GM19351 (cell line): ENCODE measurements around the gene CDH13.

Experiments used
- ATAC-seq: cut with Tn5 transposase; IDR thresholded peaks from one replicate; pipeline ENCODE4 v1.9.1; 2021; ENCODE audit warnings: mild to moderate bottlenecking, moderate library complexity; ENCODE audit not compliant: unreplicated experiment

The CDH13 gene

DNA sequence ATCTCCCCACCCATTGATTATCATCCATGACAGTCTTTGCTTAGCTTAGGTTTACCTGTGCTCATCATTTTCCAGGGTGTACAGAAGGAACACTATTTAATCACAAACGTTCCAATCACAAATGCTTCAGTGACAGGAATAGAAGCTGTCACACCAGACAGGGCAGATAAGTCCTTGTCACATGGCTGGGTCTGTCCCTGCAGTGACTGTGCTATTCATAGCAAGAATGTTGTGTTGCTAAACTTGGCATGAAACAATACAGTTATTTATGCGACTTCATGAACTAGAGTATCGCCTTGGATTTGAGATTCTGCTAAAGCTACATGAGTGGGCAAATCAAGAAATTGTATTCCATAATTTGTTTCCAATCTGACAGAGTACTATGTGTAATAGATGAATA lies 108.4 kb downstream of the CDH13 start:
- peak; percentile 66 for ATAC-seq

DNA sequence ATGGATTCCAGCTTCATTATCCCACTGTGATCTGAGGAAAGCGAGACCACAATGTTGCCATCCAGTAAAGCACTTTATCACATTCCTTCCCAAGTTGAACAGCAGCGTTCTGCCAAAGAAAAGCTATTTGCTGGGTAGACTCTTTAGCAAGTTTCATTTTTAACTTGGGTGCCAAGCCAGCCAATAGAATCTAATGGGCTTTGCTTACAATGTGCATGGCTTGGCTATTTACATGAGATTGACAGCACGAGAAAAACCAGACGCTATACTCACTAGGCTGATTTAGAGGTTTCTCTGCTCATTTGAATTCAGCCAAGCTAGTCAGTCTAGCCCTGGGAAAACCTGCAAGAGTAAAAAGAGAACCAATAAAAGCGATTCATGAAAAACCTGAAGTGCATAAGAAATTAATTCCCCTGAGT lies 108.9 kb downstream of the CDH13 start:
- peak; percentile 72 for ATAC-seq

DNA sequence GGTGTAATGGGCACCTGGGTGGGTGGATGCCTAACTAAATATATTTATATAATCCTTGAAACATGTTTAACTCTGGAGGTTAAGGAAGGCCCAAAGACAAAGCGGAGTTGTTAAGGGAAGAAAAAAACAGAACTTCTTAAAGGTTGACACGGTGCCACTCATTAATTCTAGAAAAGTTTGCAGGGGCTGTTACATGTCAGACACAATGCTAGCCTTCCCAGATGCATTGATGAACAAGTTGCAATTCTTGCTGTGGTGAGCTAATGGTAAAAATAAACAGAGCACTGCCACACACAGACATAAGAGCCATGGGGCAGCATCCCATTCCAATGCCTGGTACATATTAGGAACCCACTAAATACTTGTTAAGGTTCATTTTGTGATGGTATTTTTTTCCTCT lies 109.5 kb downstream of the CDH13 start:
- no peak for ATAC-seq

DNA sequence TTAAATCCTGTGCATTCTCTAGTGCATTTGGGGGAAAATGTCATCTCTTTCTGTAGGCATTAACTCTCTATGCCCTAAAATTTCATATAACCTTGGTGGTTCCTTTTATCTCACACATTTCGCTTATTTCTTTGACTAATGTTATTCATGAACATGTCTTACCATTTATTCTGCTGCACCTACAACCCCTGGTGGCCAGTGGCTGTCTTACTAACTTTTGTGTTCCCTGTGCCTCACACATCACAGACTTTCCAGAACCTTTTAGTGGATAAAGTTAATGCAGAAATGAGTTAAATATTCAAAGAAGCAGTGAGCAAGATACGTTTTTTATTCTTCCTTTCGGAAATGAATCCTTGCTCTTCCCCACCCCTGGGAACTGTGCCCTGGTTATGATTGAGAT lies 111.9 kb downstream of the CDH13 start:
- ATAC-seq, result peak; percentile 32

DNA sequence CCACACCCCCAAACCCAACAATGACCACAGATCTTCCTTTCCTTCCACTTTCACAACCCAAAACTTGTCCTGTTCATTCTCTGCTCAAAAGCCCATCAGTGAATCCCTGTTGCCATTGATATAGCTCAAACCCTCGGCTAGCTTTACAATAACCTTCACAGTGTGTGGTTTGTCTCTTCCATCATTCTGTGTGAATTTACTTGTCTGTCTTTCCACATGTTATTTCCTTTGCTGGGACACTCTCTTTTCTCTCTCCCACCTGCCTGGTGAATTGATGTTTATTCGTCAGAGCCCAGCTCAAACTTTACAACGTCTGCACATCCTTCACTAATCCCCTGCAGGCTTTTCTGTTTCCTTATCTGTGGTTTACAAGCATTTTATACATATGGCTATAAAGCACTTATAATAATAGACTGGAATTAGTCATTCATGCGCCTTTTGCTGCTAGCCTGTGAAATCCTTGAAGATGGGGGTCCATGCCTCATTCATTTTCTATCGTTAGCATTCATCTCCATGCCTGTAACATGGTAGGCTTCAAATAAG lies 114.4 kb downstream of the CDH13 start:
- ATAC-seq, result no peak

DNA sequence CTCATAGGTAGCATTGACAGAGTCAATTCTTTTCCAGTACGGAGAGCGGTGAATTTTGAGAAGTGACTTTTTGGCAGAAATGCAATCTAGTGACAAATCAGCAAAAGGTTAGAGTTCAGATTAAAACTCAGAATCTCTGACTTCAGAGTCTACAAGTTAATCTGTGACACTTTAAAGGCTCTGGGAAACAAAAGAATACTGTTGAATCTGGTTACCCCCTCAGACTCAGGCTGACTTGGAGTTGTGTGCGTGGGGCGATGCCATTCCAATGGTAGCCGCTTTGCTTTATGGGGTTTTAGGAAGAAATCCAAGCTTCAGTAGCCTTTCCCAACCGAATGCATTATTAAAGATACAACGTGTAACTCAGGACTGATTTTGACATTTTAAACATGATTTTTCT lies 118.2 kb downstream of the CDH13 start:
- ATAC-seq, result no peak

DNA sequence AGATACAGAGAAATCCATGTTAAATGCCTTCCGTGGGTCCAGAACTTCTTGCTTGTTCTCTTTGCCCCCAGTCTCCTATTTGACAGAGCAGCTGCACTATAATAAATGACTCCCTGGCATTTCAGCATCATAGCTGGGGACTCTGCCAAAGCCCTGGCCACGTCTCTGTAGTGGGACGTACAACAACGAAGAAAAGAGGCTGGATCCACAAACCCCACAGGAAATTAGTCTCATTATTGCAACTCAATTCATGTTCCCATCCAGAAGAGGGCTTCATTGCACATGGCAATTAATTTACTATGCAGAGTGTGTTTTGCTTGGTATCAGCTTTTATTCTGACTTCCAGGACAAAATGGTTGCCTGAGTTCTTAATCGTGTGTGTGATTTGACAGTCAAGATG lies 121.3 kb downstream of the CDH13 start:
- ATAC-seq, result no peak

DNA sequence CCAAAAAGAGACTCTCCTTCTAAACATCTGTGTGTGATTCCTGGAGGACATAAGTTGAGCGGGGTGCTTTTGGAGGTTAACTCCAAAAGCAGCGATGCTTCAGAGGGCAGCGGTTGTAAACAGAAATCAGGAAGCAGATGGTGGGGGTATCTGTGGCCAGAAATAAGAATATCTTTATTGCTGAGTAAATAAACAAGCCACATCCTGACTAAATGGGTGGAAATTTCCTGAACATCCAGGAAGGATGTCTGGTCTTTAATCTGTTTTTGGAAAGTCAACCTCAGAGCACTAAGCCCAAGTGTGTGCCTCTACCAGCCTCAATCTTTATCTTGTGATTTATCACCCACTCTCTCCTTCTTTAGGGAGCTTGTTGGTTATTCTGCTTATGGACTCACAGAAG lies 123.3 kb downstream of the CDH13 start:
- no peak for ATAC-seq

DNA sequence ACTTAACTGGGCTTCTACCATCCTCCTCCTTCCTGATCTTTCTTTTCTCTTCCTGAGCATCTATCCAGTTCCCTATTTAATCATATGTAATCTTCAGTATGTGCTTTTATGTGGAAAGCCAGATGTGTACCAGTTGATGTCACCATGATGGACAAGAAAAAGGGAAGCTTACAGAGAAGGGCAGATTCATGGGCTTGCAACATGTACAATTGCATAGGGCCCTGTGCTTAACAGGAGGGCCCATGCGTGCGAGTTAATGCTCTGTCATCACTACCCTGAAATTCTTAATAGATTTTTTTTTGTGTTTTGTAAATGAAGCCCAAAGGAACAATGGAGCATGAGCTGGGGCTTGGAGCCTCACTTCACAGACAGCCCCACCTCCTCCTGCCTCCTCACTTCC lies 124.3 kb downstream of the CDH13 start:
- no peak for ATAC-seq

DNA sequence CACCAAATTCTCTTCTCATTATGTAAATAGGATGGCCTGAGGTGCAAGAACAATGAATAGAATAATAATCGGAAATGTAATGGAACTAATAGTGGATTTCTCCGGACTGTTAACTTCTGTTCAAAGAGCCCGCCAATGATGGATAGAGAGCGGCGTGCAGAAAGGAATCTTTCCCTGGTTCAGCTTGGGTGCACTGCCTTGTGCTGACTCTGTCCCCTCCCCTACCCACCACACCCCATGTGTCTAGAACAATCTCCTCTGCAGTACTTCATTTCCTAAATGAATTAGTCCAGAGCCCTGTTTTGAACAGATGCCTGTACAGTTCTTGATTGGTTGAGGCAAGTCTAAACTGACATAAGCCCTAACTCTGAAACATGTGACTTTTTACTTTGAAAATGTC lies 125.4 kb downstream of the CDH13 start:
- ATAC-seq, result no peak

DNA sequence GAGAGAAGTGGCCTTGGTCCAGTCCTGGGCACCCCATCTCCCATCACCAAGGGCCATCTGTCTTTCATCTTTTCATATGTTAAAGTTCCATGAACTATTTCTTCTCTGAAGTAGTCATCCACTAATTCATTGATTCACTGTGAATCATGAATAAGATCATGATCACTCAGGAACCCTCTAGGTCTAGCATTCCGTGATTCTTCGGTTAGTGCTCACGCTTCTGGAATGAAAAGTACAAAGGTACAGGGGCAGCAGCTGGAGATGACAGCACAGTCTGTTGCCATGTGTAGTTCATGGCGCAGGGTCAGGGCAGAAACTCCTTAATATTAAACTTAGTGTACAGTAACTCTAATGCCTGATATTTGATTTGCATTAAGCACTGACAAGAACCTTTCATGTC lies 127.1 kb downstream of the CDH13 start:
- no peak for ATAC-seq

DNA sequence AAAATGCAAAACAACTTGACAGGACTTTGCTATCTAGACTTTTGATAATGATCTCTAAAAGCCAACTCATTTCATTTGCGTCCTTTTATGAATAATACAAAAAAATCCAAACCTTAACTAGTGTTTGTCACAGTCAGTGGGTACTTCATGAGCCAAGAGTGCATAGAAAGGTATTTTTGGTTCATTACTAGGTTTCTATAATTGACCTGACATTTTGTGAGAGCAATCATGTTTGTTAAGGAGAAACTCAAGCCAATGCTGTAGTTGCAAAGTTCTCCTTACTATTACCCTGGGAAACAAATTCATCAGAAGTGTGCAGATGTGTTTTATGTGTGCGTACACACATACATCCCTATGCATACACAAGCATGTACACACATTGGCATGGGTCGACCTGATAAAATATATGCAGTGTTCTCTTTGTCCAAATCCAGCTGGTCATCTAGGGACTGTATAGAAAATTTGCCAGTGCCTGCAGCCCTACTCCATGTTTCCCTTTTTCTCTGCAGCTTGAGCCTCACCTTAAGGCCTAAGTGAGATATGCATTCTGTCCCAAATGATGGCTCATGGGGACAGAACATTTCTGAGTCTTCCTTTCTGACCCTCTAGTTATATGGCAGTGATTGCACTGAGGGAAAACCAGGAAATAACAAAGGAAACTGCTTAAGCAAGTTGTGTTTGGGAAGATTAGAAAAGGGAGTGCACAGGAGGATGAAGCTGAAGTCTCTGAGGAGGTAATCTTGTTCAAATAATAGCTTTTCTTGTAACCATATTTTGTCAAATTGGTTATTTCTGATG lies 128.1 kb downstream of the CDH13 start:
- no peak for ATAC-seq

DNA sequence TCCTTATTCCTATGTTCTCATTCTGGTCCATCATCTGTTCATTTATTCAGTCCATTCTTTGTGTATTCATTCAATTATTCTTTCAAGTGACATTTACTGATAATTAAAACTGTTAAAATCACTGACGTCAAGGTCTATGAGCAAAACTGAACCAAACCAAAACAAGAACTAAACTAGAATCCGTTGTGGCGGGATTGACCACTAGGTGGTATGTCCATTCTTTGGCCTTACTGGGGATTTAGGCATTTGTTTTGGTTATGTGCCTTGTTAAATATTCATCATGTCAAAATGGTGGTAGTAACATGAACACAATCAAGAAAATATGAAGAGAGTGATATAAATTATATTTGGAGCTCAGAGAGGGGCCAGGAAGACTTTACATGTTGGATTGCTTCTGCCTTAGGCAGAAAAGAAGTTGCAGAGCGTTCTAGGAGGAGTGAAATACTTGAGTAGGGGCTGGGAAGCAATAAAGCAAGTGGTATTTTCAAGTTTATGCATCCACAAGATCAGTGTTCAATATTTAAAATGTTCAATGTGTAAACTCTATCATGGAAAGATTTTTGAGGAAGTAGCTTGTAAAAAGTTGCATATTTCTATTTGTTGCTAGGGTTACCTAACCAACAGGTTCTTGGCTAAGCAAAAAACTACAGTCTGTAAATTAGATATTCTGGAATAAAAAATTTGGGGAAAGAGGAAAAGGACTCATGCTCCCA lies 129.0 kb downstream of the CDH13 start:
- ATAC-seq, result no peak

DNA sequence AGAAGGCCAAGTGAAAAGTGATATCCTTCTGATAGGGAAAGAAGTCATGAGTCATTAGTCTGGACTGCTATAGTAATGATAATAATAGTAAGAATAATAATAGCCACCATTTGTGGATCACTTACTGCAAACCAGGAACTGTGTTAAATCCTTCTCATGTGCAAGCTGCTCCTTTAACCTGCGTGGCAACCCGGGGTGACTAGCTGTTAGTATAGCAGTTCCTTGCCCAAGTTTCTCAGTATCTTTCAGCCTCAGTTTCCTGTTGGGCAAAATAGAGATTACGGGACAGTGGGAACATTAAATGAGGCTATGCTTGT lies 129.5 kb downstream of the CDH13 start:
- ATAC-seq, result no peak

DNA sequence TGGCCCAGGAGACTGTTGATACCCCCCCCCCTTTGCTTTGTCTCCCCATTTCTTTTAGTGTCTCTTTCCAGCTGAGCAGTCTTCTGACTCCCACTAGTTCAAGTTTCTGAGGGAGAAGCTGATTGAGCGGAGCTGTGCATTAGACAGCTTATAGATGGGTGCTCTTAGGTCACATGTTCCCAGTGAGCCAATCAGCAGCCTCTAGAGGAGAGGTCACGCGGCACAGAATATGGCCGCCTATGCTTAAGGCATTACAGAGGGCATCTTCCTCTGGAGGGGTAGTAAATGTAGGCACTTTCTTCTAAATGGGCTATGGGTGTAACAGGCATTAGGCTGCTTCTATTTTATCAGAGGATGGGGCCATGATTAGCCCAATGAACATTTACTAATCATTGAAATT lies 131.6 kb downstream of the CDH13 start:
- no peak for ATAC-seq

DNA sequence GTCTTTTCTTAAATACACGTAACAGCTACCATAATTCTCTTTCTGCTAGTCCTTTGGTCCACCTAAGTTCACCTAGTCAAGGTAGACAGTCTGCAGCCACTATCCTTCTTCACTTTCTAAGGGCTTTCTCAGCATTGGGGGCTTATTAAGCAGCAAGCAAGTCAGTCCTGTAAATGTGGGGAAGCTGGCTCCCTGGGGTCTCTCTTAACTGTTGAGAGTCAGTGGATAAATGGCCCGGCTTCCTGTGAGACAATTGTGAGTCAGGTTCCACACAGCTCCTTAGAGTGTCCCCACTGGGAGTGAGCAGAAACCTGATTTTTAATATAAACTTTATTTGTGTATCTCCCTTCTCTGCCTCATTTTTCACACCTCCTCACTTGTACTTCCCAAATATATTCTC lies 132.1 kb downstream of the CDH13 start:
- ATAC-seq, result no peak

DNA sequence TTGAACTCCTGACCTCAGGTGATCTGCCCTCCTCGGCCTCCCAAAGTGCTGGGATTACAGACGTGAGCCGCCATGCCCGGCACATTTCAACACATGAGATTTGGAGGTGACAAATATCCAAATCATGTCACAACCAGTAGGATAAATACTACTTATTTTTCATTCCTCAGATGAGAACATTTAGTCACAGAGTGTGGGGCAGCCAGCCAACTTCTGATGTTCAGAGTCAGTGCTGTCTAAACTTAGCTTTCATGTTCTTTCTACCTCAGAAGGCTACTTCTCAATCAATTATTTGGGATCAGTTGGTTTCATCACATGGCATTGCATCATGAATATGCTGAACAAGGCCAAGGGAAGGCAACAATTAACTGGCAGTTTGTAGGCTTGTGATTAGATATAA lies 134.5 kb downstream of the CDH13 start:
- no peak for ATAC-seq

DNA sequence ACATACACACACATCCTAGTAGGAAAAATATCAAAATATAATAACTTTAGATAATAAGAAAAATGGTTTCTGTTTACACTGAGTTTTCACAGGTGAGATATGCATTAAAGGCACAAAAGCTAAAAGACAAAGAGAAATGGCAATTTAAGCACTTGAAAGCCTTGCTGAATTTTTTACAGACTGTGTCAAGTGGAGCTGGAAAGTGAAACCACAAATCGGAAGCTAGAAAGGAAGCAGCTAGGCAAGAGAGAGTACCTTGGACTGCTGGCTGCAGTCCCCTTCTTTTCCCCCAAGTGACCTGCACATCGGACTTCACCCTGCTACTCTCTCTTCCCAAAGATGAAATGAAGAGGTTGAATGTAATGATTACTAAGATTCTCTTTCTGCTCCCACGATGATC lies 135.1 kb downstream of the CDH13 start:
- no peak for ATAC-seq

DNA sequence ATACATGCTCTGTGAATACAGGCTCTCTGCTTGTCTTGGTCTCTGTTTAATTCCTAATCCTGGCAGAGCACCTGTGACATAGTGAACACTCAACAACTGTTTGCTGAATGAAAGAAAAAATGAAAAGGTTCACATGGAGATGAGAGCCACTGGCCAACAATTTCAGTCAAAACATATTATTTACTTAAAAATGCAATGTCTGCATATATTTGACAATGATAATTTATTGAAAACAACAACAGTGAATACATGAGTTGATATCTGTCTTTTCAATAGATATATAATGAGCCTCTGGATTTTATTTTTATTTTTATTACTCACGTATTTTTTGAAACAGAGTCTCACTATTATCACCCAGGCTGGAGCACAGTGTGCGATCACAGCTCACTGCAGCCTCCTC lies 136.6 kb downstream of the CDH13 start:
- no peak for ATAC-seq

DNA sequence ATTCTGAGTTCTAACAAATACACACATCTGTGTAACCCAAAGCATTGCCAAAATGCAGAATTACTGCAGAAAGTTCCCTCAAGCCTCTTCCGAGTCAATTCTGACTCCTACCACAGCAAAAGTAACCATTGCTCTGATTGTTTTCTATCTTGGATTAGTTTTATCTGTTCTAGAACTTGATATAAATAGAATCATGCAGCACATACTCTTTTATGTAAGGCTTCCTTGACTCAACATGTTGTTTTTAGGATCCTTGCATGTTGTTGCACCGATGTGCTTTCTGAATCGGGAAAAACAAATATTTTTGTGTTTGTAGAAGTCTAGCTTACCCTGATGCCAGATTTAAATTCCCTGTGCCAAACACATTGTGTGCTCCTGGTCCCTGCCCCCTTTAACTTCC lies 140.4 kb downstream of the CDH13 start:
- no peak for ATAC-seq

DNA sequence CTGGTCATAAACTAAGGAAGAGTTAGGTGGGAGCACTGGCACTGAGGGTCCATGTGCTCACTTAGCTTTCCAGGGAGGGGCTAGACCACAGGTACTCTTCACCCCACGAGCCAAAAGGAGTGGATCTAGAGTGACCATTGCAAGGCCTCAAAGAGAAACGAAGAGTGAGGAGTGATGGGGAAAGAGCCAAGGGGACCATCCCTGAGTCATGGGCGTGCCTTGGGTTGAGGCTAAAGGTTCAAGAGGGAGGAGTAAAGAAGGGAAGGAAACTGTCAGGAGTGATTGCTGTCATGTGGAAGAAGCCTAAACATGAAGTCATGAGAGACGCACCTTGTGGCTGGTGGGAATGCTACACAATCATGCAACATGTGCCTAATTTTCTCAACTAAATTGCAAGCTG lies 141.0 kb downstream of the CDH13 start:
- no peak for ATAC-seq

DNA sequence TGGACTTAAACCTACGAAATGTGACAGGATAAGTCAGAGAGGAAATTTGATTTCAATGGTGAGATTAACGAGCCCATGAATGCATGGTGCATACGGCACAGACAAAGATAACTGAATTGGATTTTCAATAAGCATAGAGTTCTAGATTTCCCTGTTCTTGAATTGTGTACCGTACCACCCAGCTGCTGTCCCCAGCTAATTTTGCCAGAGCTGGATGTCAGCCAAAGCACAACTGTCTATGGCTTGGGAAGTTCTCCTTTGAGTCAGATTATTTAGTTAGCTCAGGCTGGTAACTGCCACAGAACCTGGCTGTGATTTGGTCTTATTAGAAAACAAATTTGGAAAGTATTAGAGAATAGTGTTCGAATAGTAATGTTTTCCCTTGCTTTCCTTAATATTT lies 143.1 kb downstream of the CDH13 start:
- ATAC-seq, result no peak

DNA sequence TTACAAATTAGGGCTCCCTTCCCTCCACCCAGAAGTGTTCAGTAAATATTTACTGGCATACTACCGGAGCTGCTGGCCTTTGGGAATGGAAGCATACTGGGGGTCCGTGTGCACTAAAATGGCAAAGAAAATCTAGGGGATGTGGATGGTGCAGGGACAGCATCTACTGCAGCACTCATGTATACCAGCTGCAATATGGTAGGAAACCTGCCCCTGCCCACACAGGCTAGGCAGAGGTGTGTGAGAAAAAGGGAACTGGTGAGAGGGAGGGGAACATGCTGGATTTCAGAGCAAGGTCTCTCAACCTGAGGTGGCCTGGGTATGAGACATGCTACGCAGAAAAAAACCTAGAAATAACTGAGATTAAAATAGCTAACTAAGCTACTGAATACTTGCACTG lies 145.4 kb downstream of the CDH13 start:
- no peak for ATAC-seq
